ENCODE results near the gene DDR1.

- TF ChIP-seq CTCF (conservative IDR thresholded peaks at IDR 0.05 in 1 of 2, IDR thresholded peaks at IDR 0.05 in 1 of 2; ENCODE audit: extremely low read depth in 1 of 2, insufficient read depth in 1 of 2, low read depth in 1 of 2, low read length in 2 of 2): no peak
- no peak for TF ChIP-seq EZH2 (IDR thresholded peaks at IDR 0.05; ENCODE audit: borderline replicate concordance, low read length)
These were observed 30.7 kb downstream of the DDR1 start for GRCh38 chr6:30914854-30915590.
